ENCODE results near the gene SMG1. TPM values are rescaled to one million over a fixed set of nuclear protein-coding genes. Genes with fewer than 3 reads are reported as not detected.

SMG1 gene
- total and polyA plus RNA-seq, 2 donors (not counting 1 experiment from before 2014, with no cell fraction given) = 30.1 to 101 TPM

DNA sequence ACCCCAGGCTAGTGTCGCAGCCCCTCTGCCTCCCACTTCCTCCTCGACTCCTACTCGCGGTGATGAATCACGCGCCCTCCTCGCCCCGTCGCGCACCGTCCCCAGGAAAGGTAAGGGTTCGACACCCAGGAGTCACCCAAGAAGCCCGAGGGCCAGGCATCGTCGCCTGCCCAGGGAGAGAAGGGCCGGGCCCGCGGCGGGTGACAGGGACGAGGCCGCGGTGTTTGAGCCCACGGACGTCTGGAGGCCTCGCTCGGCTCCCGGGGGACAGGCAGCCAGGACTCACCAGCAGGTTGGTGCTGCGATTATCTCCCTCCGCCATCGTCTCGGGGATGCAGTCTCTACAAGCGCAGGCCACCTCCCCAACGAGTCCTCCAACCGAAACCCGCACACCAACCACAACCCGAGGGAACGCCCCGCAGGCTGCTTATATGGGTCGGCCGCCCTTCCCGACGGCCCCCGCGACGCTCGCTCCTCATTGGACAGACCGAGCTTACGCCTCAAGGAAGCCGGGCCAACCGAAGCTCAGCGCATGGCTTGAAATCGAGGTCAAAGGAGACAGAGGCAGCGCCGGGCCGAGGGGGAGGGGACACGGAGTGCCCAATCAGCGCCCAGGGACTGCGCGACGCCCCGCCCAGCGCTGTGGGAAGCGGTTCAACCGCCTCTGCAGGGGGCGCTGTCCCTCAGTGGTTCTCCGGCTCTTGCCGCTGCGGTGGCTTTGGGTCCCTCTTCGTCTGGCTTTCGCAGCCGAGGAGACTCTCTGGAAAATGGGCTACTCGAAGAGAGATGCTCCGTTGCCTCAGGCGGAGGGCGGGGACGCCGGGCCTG lies 124.8 kb downstream of the SMG1 start, which contains the start of gene ARL6IP1:
Gene ARL6IP1, minus strand, starts transcription at position 405 of the 828 bp plus-strand sequence. Its CDS starts 83 bp downstream, at position 322.
- peak; percentile 99 to 100 for DNase-seq (ENCODE audit: low read depth in 2 of 2)
- Histone ChIP-seq H3K4me2 (ENCODE audit: extremely low read depth, insufficient read depth, low read length) (peak within 1 kb of the TSS; percentile 90), H4K20me1 (ENCODE audit: control insufficient read depth, extremely low read depth, insufficient read depth, low read length) (no peaks in the 10 kb centered on the region), H3K27ac (ENCODE audit: insufficient read depth, low read length) (peak within 1 kb of the TSS; percentile 89), H3K27me3 (ENCODE audit: control insufficient read depth, insufficient read depth, low read length) (no peaks in the 10 kb centered on the region), H2AFZ (ENCODE audit: low read length) (peak within 1 kb of the TSS; percentile 1), H3K4me3 (replicated peaks in 1 of 4; ENCODE audit: control extremely low read depth in 1 of 4, insufficient read depth in 1 of 4, low read depth in 3 of 4, low read length in 4 of 4) (peak within 1 kb of the TSS; percentile 75 to 91 (median 84)), H3K36me3 (ENCODE audit: control insufficient read depth, insufficient read depth, low read length) (no peaks in the 10 kb centered on the region), H3K79me2 (ENCODE audit: control insufficient read depth, insufficient read depth, low read length) (peaks cover 48% of the 10 kb centered on the region), H3K9me3 (ENCODE audit: control insufficient read depth, insufficient read depth, low read depth, low read length) (no peaks in the 10 kb centered on the region), H3K4me1 (ENCODE audit: control insufficient read depth, extremely low read depth, insufficient read depth, low read length) (peaks cover 2% of the 10 kb centered on the region), H3K9ac (ENCODE audit: insufficient read depth, low read length) (peak within 1 kb of the TSS; percentile 87)
- TF ChIP-seq EZH2 (IDR thresholded peaks at IDR 0.05; ENCODE audit: low read length, missing control alignments) = no peak
- TF ChIP-seq CTCF (conservative IDR thresholded peaks at IDR 0.05 in 1 of 2, IDR thresholded peaks at IDR 0.05 in 1 of 2; ENCODE audit: low read depth in 1 of 2, low read length in 2 of 2) = peak; percentile 75 to 84

DNA sequence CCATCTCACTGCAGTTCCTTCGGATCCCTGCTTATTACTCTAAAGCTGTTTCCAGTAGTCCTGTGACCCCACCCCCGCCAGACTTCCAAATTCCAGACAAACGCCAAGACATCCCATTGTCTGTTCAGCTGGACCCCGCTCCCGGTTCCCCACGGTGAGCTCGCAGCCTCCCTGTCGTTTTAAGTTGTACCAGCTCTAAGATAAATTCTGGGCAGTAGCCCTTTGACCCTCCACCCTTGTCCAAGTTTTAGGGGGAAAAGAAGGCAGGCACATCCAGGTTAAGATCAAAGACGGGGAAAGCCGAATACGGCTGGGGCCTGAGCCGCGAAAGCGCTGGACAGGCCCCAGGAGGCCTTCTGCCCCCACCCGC lies 125.4 kb downstream of the SMG1 start:
- Histone ChIP-seq H3K4me1 (ENCODE audit: control insufficient read depth, extremely low read depth, insufficient read depth, low read length) (peaks cover 2% of the 10 kb centered on the region), H3K36me3 (ENCODE audit: control insufficient read depth, insufficient read depth, low read length) (no peaks in the 10 kb centered on the region), H3K4me2 (ENCODE audit: extremely low read depth, insufficient read depth, low read length) (peak overlapping the region; percentile 82), H4K20me1 (ENCODE audit: control insufficient read depth, extremely low read depth, insufficient read depth, low read length) (no peaks in the 10 kb centered on the region), H3K9me3 (ENCODE audit: control insufficient read depth, insufficient read depth, low read depth, low read length) (no peaks in the 10 kb centered on the region), H3K4me3 (replicated peaks in 1 of 4; ENCODE audit: control extremely low read depth in 1 of 4, insufficient read depth in 1 of 4, low read depth in 3 of 4, low read length in 4 of 4) (peak overlapping the region; percentile 75 to 91 (median 84)), H3K27me3 (ENCODE audit: control insufficient read depth, insufficient read depth, low read length) (no peaks in the 10 kb centered on the region), H3K79me2 (ENCODE audit: control insufficient read depth, insufficient read depth, low read length) (peaks cover 54% of the 10 kb centered on the region), H3K27ac (ENCODE audit: insufficient read depth, low read length) (peak overlapping the region; percentile 89), H2AFZ (ENCODE audit: low read length) (no peak overlapping the region), H3K9ac (ENCODE audit: insufficient read depth, low read length) (peak overlapping the region; percentile 87)
- DNase-seq (ENCODE audit: low read depth in 2 of 2) = peak in 1 of 2 donors; percentile 32
- no peak for TF ChIP-seq CTCF (conservative IDR thresholded peaks at IDR 0.05 in 1 of 2, IDR thresholded peaks at IDR 0.05 in 1 of 2; ENCODE audit: low read depth in 1 of 2, low read length in 2 of 2)
- TF ChIP-seq EZH2 (IDR thresholded peaks at IDR 0.05; ENCODE audit: low read length, missing control alignments) = no peak

- Histone ChIP-seq H3K9me3 (ENCODE audit: control insufficient read depth, insufficient read depth, low read depth, low read length) (no peaks in the 10 kb centered on the region), H3K27me3 (ENCODE audit: control insufficient read depth, insufficient read depth, low read length) (no peaks in the 10 kb centered on the region), H3K36me3 (ENCODE audit: control insufficient read depth, insufficient read depth, low read length) (no peaks in the 10 kb centered on the region), H3K4me2 (ENCODE audit: extremely low read depth, insufficient read depth, low read length) (peak overlapping the region; percentile 82), H3K9ac (ENCODE audit: insufficient read depth, low read length) (peak overlapping the region; percentile 9), H3K79me2 (ENCODE audit: control insufficient read depth, insufficient read depth, low read length) (peaks cover 56% of the 10 kb centered on the region), H3K27ac (ENCODE audit: insufficient read depth, low read length) (peak overlapping the region; percentile 89), H2AFZ (ENCODE audit: low read length) (no peak overlapping the region), H4K20me1 (ENCODE audit: control insufficient read depth, extremely low read depth, insufficient read depth, low read length) (no peaks in the 10 kb centered on the region), H3K4me3 (replicated peaks in 1 of 4; ENCODE audit: control extremely low read depth in 1 of 4, insufficient read depth in 1 of 4, low read depth in 3 of 4, low read length in 4 of 4) (peak overlapping the region; percentile 75 to 91 (median 84)), H3K4me1 (ENCODE audit: control insufficient read depth, extremely low read depth, insufficient read depth, low read length) (peaks cover 2% of the 10 kb centered on the region)
- TF ChIP-seq EZH2 (IDR thresholded peaks at IDR 0.05; ENCODE audit: low read length, missing control alignments) (no peak), CTCF (conservative IDR thresholded peaks at IDR 0.05 in 1 of 2, IDR thresholded peaks at IDR 0.05 in 1 of 2; ENCODE audit: low read depth in 1 of 2, low read length in 2 of 2) (no peak)
- DNase-seq (ENCODE audit: low read depth in 2 of 2) = no peak
Observed at GRCh38 chr16:18800293-18800692, 125.9 kb downstream of the SMG1 start.
